Activated CD4-positive, alpha-beta T cell treated with anti-CD3 and anti-CD28 coated beads, Interleukin-2, amount 10 ng/mL, durations not matched to agents 7 days and 5 days (primary cell): ENCODE results near the gene MYO1E. TPM values are rescaled to one million over a fixed set of nuclear protein-coding genes. Genes with fewer than 3 reads are reported as not detected.
A peak's percentile ranks its signal among the peaks of the same experiment; 100 is the strongest.

Experiments used
- CTCF ChIA-PET: fragments of 350-600 bp; sonication (Branson Sonifier 250); formaldehyde crosslinking; loops from one replicate; lab custom pipeline; 2021; ENCODE audit warnings: antibody characterized with exemption; lab: Charles Lee
- POLR2A ChIA-PET: fragments of 350-600 bp; sonication (Branson Sonifier 250); formaldehyde crosslinking; loops from one replicate; lab custom pipeline; 2021; ENCODE audit warnings: antibody characterized with exemption; lab: Charles Lee
- DNase-seq: peaks from one replicate; pipeline ENCODE4 v3.0.0-alpha.2; 2020
- H3K27ac Mint-ChIP-seq: one replicate; pipeline ENCODE4 v1.8.0; 2021; ENCODE audit warnings: mild to moderate bottlenecking, moderate library complexity, mixed read lengths
- H3K27me3 Mint-ChIP-seq: one replicate; pipeline ENCODE4 v1.8.0; 2021; ENCODE audit warnings: mixed read lengths
- H3K36me3 Mint-ChIP-seq: one replicate; pipeline ENCODE4 v1.8.0; 2021; ENCODE audit warnings: low read depth, mixed read lengths
- H3K4me1 Mint-ChIP-seq: one replicate; pipeline ENCODE4 v1.8.0; 2021; ENCODE audit warnings: mixed read lengths
- H3K4me3 Mint-ChIP-seq: one replicate; pipeline ENCODE4 v1.8.0; 2021; ENCODE audit warnings: mild to moderate bottlenecking, moderate library complexity, mixed read lengths
- H3K9me3 Mint-ChIP-seq: one replicate; pipeline ENCODE4 v1.8.0; 2021; ENCODE audit warnings: mixed read lengths
- total RNA-seq, 2 experiments: library from RNA; stranded (reverse); gene quantifications; one replicate each; pipeline ENCODE4 v1.2.3, GENCODE V29; 2021

Gene MYO1E
- total RNA-seq, 2 experiments from 2014 or later: 12.9 to 14.0 TPM

GRCh38 chr15:59360896-59361295 lies 11.8 kb downstream of the MYO1E start:
- Mint-ChIP-seq H3K9me3 (no peaks in the 10 kb centered on the region), H3K27ac (no peak overlapping the region), H3K36me3 (no peaks in the 10 kb centered on the region), H3K27me3 (peaks cover 40% of the 10 kb centered on the region), H3K4me1 (peaks cover under 1% of the 10 kb centered on the region), H3K4me3 (no peak overlapping the region)
- DNase-seq: no peak
- CTCF ChIA-PET: interaction anchor here (0.7 to 2.6 kb wide), 5 partner anchors 10 to 387 kb away, joined by 3 to 7 read pairs (median 3); partner anchors contain the start of gene MYO1E
- POLR2A ChIA-PET: no interaction called here

GRCh38 chr15:59360305-59360704 lies 12.4 kb downstream of the MYO1E start:
- peaks cover 45% of the 10 kb centered on the region for H3K27me3 Mint-ChIP-seq
- no peak for DNase-seq
- peaks cover 6% of the 10 kb centered on the region for H3K4me1 Mint-ChIP-seq
- no peak overlapping the region for H3K27ac Mint-ChIP-seq
- no peaks in the 10 kb centered on the region for H3K9me3 Mint-ChIP-seq
- CTCF ChIA-PET: interaction anchor here (0.7 to 2.6 kb wide), 4 partner anchors 10 to 386 kb away, joined by 3 to 7 read pairs (median 3); partner anchors contain the start of gene MYO1E
- no peak overlapping the region for H3K4me3 Mint-ChIP-seq
- H3K36me3 Mint-ChIP-seq: peaks cover under 1% of the 10 kb centered on the region
- POLR2A ChIA-PET: no interaction called here

GRCh38 chr15:59355730-59356129 lies 16.9 kb downstream of the MYO1E start:
- Mint-ChIP-seq H3K4me1 (peaks cover 39% of the 10 kb centered on the region), H3K9me3 (no peaks in the 10 kb centered on the region), H3K36me3 (peaks cover 6% of the 10 kb centered on the region), H3K4me3 (no peak overlapping the region), H3K27ac (no peak overlapping the region), H3K27me3 (peaks cover 35% of the 10 kb centered on the region)
- DNase-seq: no peak
- ChIA-PET POLR2A (no interaction called here), CTCF (interaction anchor here (0.9 to 1.0 kb wide), 2 partner anchors 11 to 21 kb away, joined by 4 read pairs; no protein-coding TSS in a partner anchor)

- Mint-ChIP-seq H3K4me1 (peaks cover 50% of the 10 kb centered on the region), H3K27me3 (peaks cover 27% of the 10 kb centered on the region), H3K36me3 (peaks cover 6% of the 10 kb centered on the region), H3K9me3 (no peaks in the 10 kb centered on the region), H3K4me3 (no peak overlapping the region), H3K27ac (peak overlapping the region; percentile 48)
- ChIA-PET POLR2A (no interaction called here), CTCF (no interaction called here)
- no peak for DNase-seq
Measured at GRCh38 chr15:59354417-59355031, 18.1 kb downstream of the MYO1E start.

GRCh38 chr15:59353994-59354416 lies 18.7 kb downstream of the MYO1E start:
- DNase-seq: no peak
- ChIA-PET CTCF (no interaction called here), POLR2A (interaction anchor here (0.6 kb wide), 1 partner anchor 30 kb away, joined by 3 read pairs; no protein-coding TSS in a partner anchor)
- Mint-ChIP-seq H3K4me1 (peaks cover 51% of the 10 kb centered on the region), H3K9me3 (no peaks in the 10 kb centered on the region), H3K4me3 (no peak overlapping the region), H3K27ac (peak overlapping the region; percentile 48), H3K27me3 (peaks cover 27% of the 10 kb centered on the region), H3K36me3 (peaks cover 6% of the 10 kb centered on the region)

- H3K27me3 Mint-ChIP-seq: peaks cover 23% of the 10 kb centered on the region
- H3K36me3 Mint-ChIP-seq: peaks cover 6% of the 10 kb centered on the region
- H3K4me3 Mint-ChIP-seq: no peak overlapping the region
- CTCF ChIA-PET: interaction anchor here (1.1 kb wide), 1 partner anchor 58 kb away, joined by 3 read pairs; no protein-coding TSS in a partner anchor
- peaks cover 54% of the 10 kb centered on the region for H3K4me1 Mint-ChIP-seq
- H3K9me3 Mint-ChIP-seq: no peaks in the 10 kb centered on the region
- H3K27ac Mint-ChIP-seq: no peak overlapping the region
- POLR2A ChIA-PET: no interaction called here
- no peak for DNase-seq
Measured at GRCh38 chr15:59352683-59353082, 20.0 kb downstream of the MYO1E start.

GRCh38 chr15:59352189-59352588 lies 20.5 kb downstream of the MYO1E start:
- Mint-ChIP-seq H3K27ac (no peak overlapping the region), H3K36me3 (peaks cover 6% of the 10 kb centered on the region), H3K4me1 (peaks cover 54% of the 10 kb centered on the region), H3K9me3 (no peaks in the 10 kb centered on the region), H3K4me3 (no peak overlapping the region), H3K27me3 (peaks cover 21% of the 10 kb centered on the region)
- ChIA-PET CTCF (no interaction called here), POLR2A (no interaction called here)
- DNase-seq: no peak

GRCh38 chr15:59350421-59350732 lies 22.3 kb downstream of the MYO1E start:
- CTCF ChIA-PET: interaction anchor here (1.6 kb wide), 1 partner anchor 10 kb away, joined by 3 read pairs; no protein-coding TSS in a partner anchor
- H3K9me3 Mint-ChIP-seq: no peaks in the 10 kb centered on the region
- H3K27me3 Mint-ChIP-seq: peaks cover 17% of the 10 kb centered on the region
- H3K36me3 Mint-ChIP-seq: peaks cover 5% of the 10 kb centered on the region
- no peak for DNase-seq
- POLR2A ChIA-PET: no interaction called here
- peaks cover 49% of the 10 kb centered on the region for H3K4me1 Mint-ChIP-seq
- no peak overlapping the region for H3K4me3 Mint-ChIP-seq
- H3K27ac Mint-ChIP-seq: no peak overlapping the region

GRCh38 chr15:59349680-59350420 lies 22.8 kb downstream of the MYO1E start:
- ChIA-PET POLR2A (no interaction called here), CTCF (interaction anchor here (1.6 kb wide), 1 partner anchor 11 kb away, joined by 3 read pairs; no protein-coding TSS in a partner anchor)
- Mint-ChIP-seq H3K4me1 (peaks cover 43% of the 10 kb centered on the region), H3K27ac (no peak overlapping the region), H3K27me3 (peaks cover 12% of the 10 kb centered on the region), H3K9me3 (no peaks in the 10 kb centered on the region), H3K36me3 (peaks cover 3% of the 10 kb centered on the region), H3K4me3 (no peak overlapping the region)
- no peak for DNase-seq

GRCh38 chr15:59347915-59348314 lies 24.8 kb downstream of the MYO1E start:
- ChIA-PET POLR2A (interaction anchor here (0.5 kb wide), 1 partner anchor 99 kb away, joined by 4 read pairs; no protein-coding TSS in a partner anchor), CTCF (interaction anchor here (0.7 kb wide), 3 partner anchors 61 to 151 kb away, joined by 3 read pairs; no protein-coding TSS in a partner anchor)
- Mint-ChIP-seq H3K36me3 (no peaks in the 10 kb centered on the region), H3K4me1 (peaks cover 27% of the 10 kb centered on the region), H3K27ac (no peak overlapping the region), H3K27me3 (peaks cover 25% of the 10 kb centered on the region), H3K9me3 (no peaks in the 10 kb centered on the region), H3K4me3 (no peak overlapping the region)
- no peak for DNase-seq

- ChIA-PET CTCF (interaction anchor here (0.9 kb wide), 1 partner anchor 48 kb away, joined by 5 read pairs; no protein-coding TSS in a partner anchor), POLR2A (no interaction called here)
- Mint-ChIP-seq H3K27me3 (peaks cover 31% of the 10 kb centered on the region), H3K36me3 (peaks cover 1% of the 10 kb centered on the region), H3K4me1 (peaks cover 22% of the 10 kb centered on the region), H3K9me3 (peaks cover 3% of the 10 kb centered on the region), H3K27ac (no peak overlapping the region), H3K4me3 (no peak overlapping the region)
- DNase-seq: no peak
Measured at GRCh38 chr15:59346951-59347350, 25.7 kb downstream of the MYO1E start.

GRCh38 chr15:59345326-59345725 lies 27.3 kb downstream of the MYO1E start:
- Mint-ChIP-seq H3K36me3 (peaks cover 1% of the 10 kb centered on the region), H3K4me1 (peaks cover 12% of the 10 kb centered on the region), H3K4me3 (no peak overlapping the region), H3K27me3 (peaks cover 37% of the 10 kb centered on the region), H3K9me3 (peaks cover 3% of the 10 kb centered on the region), H3K27ac (no peak overlapping the region)
- POLR2A ChIA-PET: no interaction called here
- CTCF ChIA-PET: interaction anchor here (1.2 to 1.5 kb wide), 2 partner anchors 16 to 98 kb away, joined by 3 read pairs; no protein-coding TSS in a partner anchor
- no peak for DNase-seq

GRCh38 chr15:59344311-59344710 lies 28.4 kb downstream of the MYO1E start:
- DNase-seq: no peak
- Mint-ChIP-seq H3K9me3 (peaks cover 3% of the 10 kb centered on the region), H3K4me3 (no peak overlapping the region), H3K4me1 (peaks cover 3% of the 10 kb centered on the region), H3K27ac (no peak overlapping the region), H3K27me3 (peaks cover 41% of the 10 kb centered on the region), H3K36me3 (peaks cover 1% of the 10 kb centered on the region)
- POLR2A ChIA-PET: no interaction called here
- CTCF ChIA-PET: no interaction called here
